Epithelial cell of alveolus of lung (primary cell): ENCODE data around the gene ITM2C. TPM values are rescaled to one million over a fixed set of nuclear protein-coding genes. Genes with fewer than 3 reads are reported as not detected.

ENCODE experiments used
- total RNA-seq: library from RNA; depleted of rRNA; stranded (reverse); fragments of >200 nt; gene quantifications from 2 replicates; pipeline ENCODE4 v1.2.1, GENCODE V29; 2015

The ITM2C gene, protein sequence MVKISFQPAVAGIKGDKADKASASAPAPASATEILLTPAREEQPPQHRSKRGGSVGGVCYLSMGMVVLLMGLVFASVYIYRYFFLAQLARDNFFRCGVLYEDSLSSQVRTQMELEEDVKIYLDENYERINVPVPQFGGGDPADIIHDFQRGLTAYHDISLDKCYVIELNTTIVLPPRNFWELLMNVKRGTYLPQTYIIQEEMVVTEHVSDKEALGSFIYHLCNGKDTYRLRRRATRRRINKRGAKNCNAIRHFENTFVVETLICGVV
- total RNA-seq = 194 and 311 TPM in 2 replicates

GRCh38 chr2:230864605-230865306 is at the start of gene ITM2C:
Gene ITM2C (plus strand): TSS chr2:230864942. CDS start chr2:230865026, 84 bp downstream.

GRCh38 chr2:230924470-230925341 is 60.0 kb downstream of the ITM2C start, which contains the start of gene GPR55:
Gene GPR55 (minus strand): TSS chr2:230925242. CDS start chr2:230910962, 14,280 bp downstream.

Other genes starting within 250 kb of the ITM2C start
- gene CAB39, start 152.1 kb upstream of the ITM2C start, total RNA-seq = 41.0 and 42.9 TPM in 2 replicates
- gene GPR55, start 60.3 kb downstream of the ITM2C start, total RNA-seq = not detected in 2 replicates
- gene SPATA3, start 131.2 kb downstream of the ITM2C start, total RNA-seq = not detected in 2 replicates
- gene C2orf72, start 172.6 kb downstream of the ITM2C start, total RNA-seq = 0.08 and 0.26 TPM in 2 replicates
- gene PSMD1, start 191.9 kb downstream of the ITM2C start, total RNA-seq = 43.2 and 86.0 TPM in 2 replicates